GM12891 (cell line): ENCODE data around the gene MYH16.

ENCODE experiments used
- DNase-seq: peaks from one replicate; pipeline ENCODE4 v3.0.0; 2011; ENCODE audit warnings: low spot score; ENCODE audit not compliant: insufficient read length
- FAIRE-seq: peaks from 2 replicates; lab custom pipeline; 2011; peaks lifted over from hg19 to GRCh38; lab: Jason Lieb, UNC
- PAX5 ChIP-seq: IDR thresholded peaks from 2 replicates; pipeline ENCODE4 v1.6.1; 2011; ENCODE audit warnings: low read length, moderate library complexity, mild to moderate bottlenecking; ENCODE audit not compliant: insufficient read depth, severe bottlenecking
- POLR2A ChIP-seq: IDR thresholded peaks from 2 replicates; pipeline ENCODE4 v1.6.1; 2011; ENCODE audit warnings: low read depth, low read length, control low read depth
- POLR2AphosphoS5 ChIP-seq: IDR thresholded peaks from 2 replicates; pipeline ENCODE4 v1.6.1; 2011; ENCODE audit warnings: low read depth, low read length, control low read depth
- POU2F2 ChIP-seq: IDR thresholded peaks from 2 replicates; pipeline ENCODE4 v1.6.1; 2011; ENCODE audit warnings: low read depth, mild to moderate bottlenecking, control low read depth, low read length, moderate library complexity
- SPI1 ChIP-seq: IDR thresholded peaks from 2 replicates; pipeline ENCODE4 v1.6.1; 2011; ENCODE audit warnings: low read depth, low read length, control low read depth
- TAF1 ChIP-seq: IDR thresholded peaks from 2 replicates; pipeline ENCODE4 v1.6.1; 2011; ENCODE audit warnings: low read depth, low read length, control low read depth

Gene MYH16

GRCh38 chr7:99243751-99244337 lies 28.8 kb upstream of the MYH16 start:
- no peak for FAIRE-seq
- DNase-seq: no peak
- no peak for TF ChIP-seq POLR2A
- no peak for TF ChIP-seq TAF1
- TF ChIP-seq POLR2AphosphoS5: no peak
- TF ChIP-seq POU2F2: no peak
- no peak for TF ChIP-seq SPI1
- TF ChIP-seq PAX5: no peak

- TF ChIP-seq TAF1 (no peak), POU2F2 (no peak), POLR2AphosphoS5 (no peak)
- FAIRE-seq: no peak
- DNase-seq: no peak
These were observed 27.7 kb upstream of the MYH16 start for GRCh38 chr7:99244939-99245338.

- DNase-seq (no peak), FAIRE-seq (no peak)
- TF ChIP-seq PAX5: no peak
- TF ChIP-seq POU2F2: no peak
- no peak for TF ChIP-seq TAF1
- TF ChIP-seq SPI1: no peak
- TF ChIP-seq POLR2AphosphoS5: no peak
- no peak for TF ChIP-seq POLR2A
These were observed 24.1 kb upstream of the MYH16 start for GRCh38 chr7:99248391-99249095.

- DNase-seq: no peak
- FAIRE-seq: no peak
- TF ChIP-seq TAF1 (no peak), POU2F2 (no peak), SPI1 (no peak), POLR2A (no peak), POLR2AphosphoS5 (no peak), PAX5 (no peak)
These were observed 22.6 kb upstream of the MYH16 start for GRCh38 chr7:99249985-99250575.

- TF ChIP-seq POLR2A (no peak), POU2F2 (no peak), SPI1 (no peak), POLR2AphosphoS5 (no peak), TAF1 (no peak), PAX5 (no peak)
- no peak for FAIRE-seq
- no peak for DNase-seq
These were observed 20.3 kb upstream of the MYH16 start for GRCh38 chr7:99252166-99252895.

- DNase-seq (no peak), FAIRE-seq (no peak)
- TF ChIP-seq TAF1 (no peak), POLR2AphosphoS5 (no peak), POLR2A (no peak), POU2F2 (no peak), SPI1 (no peak), PAX5 (no peak)
These were observed 19.3 kb upstream of the MYH16 start for GRCh38 chr7:99253369-99253768.

GRCh38 chr7:99254390-99254789 lies 18.2 kb upstream of the MYH16 start:
- no peak for FAIRE-seq
- DNase-seq: no peak
- TF ChIP-seq POU2F2 (no peak), POLR2AphosphoS5 (no peak), PAX5 (no peak), TAF1 (no peak), POLR2A (no peak), SPI1 (no peak)

GRCh38 chr7:99255463-99255862 lies 17.2 kb upstream of the MYH16 start:
- TF ChIP-seq PAX5 (no peak), SPI1 (no peak), POLR2A (no peak), POLR2AphosphoS5 (no peak), TAF1 (no peak), POU2F2 (no peak)
- DNase-seq: no peak
- FAIRE-seq: no peak

GRCh38 chr7:99257065-99257464 lies 15.6 kb upstream of the MYH16 start:
- TF ChIP-seq POLR2AphosphoS5 (no peak), TAF1 (no peak), POLR2A (no peak), PAX5 (no peak), SPI1 (no peak), POU2F2 (no peak)
- DNase-seq (no peak), FAIRE-seq (no peak)

GRCh38 chr7:99257675-99258074 lies 15.0 kb upstream of the MYH16 start:
- FAIRE-seq (no peak), DNase-seq (no peak)
- TF ChIP-seq POLR2AphosphoS5: no peak
- TF ChIP-seq POLR2A: no peak
- no peak for TF ChIP-seq PAX5
- TF ChIP-seq POU2F2: no peak
- TF ChIP-seq SPI1: no peak
- no peak for TF ChIP-seq TAF1
